Thyroid gland (tissue), 4 donors: ENCODE results near the gene SMCO3. TPM values are rescaled to one million over a fixed set of nuclear protein-coding genes. Genes with fewer than 3 reads are reported as not detected.

Experiments used
- DNase-seq, 2 donors: peaks; one replicate each; pipeline ENCODE4 v3.0.0-alpha.2; 2019
- H3K27ac ChIP-seq, 3 donors: fragments of 200-600 bp; sonication (generic); 1 replicate in 2 of 3; 2 replicates in 1 of 3; pipeline ENCODE4 v1.5.1; 2016 to 2019; ENCODE audit warnings: mild to moderate bottlenecking in 1 of 3, moderate library complexity in 1 of 3
- H3K27me3 ChIP-seq: fragments of 200-600 bp; sonication (generic); one replicate; pipeline ENCODE4 v1.5.1; 2019
- H3K36me3 ChIP-seq, 2 donors: fragments of 200-600 bp; sonication (generic); one replicate each; pipeline ENCODE4 v1.5.1; 2016 to 2019
- H3K4me1 ChIP-seq, 2 donors: fragments of 200-600 bp; sonication (generic); one replicate each; pipeline ENCODE4 v1.5.1; 2017 to 2019
- H3K4me3 ChIP-seq, 3 donors: fragments of 200-600 bp; sonication (generic); replicated peaks in 1 of 3; 1 replicate in 2 of 3; 2 replicates in 1 of 3; pipeline ENCODE4 v1.5.1; 2016; ENCODE audit warnings: mild to moderate bottlenecking in 1 of 3
- H3K9me3 ChIP-seq: fragments of 200-600 bp; sonication (generic); one replicate; pipeline ENCODE4 v1.5.1; 2017
- POLR2A ChIP-seq, 2 donors: fragments of 450-650 bp; IDR thresholded peaks; one replicate each; pipeline ENCODE4 v1.6.1; 2017; ENCODE audit warnings: antibody characterized with exemption in 2 of 2, mild to moderate bottlenecking in 2 of 2, moderate library complexity in 1 of 2
- WGBS, 2 donors: methylation state at CpG; one replicate each; pipeline ENCODE4 v1.1.5; 2017; 5-methylcytosine and 5-hydroxymethylcytosine counted together
- intact Hi-C: fragments of 100-400 bp; cut with DNase I; formaldehyde crosslinking; loops from one replicate; pipeline ENCODE4 v1.15.1; 2023
- total RNA-seq, 4 donors: library from RNA; depleted of rRNA; stranded (reverse); fragments of >200 nt; gene quantifications; one replicate each; pipeline ENCODE4 v1.2.3, GENCODE V29; 2016
- TF ChIP-seq, protein P1 (sequence below), 6 experiments: fragments of 200-600 bp in 3 of 6; fragments of 450-650 bp in 3 of 6; sonication (generic) in 3 of 6; IDR thresholded peaks; one replicate each; pipeline ENCODE4 v1.5.1; 2016 to 2019; ENCODE audit warnings: antibody characterized with exemption in 6 of 6, mild to moderate bottlenecking in 2 of 6, inconsistent platforms in 1 of 6, moderate library complexity in 1 of 6

The SMCO3 gene
- total RNA-seq, 4 donors from 2014 or later: 0.83 to 1.3 (median 0.89) TPM; not detected in 1

DNA sequence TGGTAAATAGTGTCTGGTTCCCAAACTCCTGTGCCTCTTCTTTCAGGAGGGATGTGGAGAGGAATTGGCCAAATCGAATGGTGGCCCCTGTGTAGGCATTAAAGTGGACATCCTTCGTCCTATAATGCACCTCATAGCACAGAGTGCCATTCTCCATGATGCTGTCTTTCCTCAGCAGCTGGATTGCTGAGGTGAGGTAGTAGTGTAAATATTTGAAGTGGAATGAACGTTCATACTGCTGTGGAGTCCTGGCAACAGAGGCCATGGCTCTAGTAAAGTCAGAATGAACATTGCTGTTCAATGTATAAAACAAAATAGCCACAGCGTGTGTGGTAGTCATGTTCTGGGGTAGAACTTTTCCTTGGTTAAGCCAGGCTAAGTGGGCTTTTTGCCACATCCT, 26.6 kb upstream of the SMCO3 start:
- no peak for DNase-seq
- no peaks in the 10 kb centered on the region for H3K9me3 ChIP-seq
- H3K27me3 ChIP-seq: no peaks in the 10 kb centered on the region
- H3K4me3 ChIP-seq: no peak overlapping the region
- TF ChIP-seq, protein P1, sequence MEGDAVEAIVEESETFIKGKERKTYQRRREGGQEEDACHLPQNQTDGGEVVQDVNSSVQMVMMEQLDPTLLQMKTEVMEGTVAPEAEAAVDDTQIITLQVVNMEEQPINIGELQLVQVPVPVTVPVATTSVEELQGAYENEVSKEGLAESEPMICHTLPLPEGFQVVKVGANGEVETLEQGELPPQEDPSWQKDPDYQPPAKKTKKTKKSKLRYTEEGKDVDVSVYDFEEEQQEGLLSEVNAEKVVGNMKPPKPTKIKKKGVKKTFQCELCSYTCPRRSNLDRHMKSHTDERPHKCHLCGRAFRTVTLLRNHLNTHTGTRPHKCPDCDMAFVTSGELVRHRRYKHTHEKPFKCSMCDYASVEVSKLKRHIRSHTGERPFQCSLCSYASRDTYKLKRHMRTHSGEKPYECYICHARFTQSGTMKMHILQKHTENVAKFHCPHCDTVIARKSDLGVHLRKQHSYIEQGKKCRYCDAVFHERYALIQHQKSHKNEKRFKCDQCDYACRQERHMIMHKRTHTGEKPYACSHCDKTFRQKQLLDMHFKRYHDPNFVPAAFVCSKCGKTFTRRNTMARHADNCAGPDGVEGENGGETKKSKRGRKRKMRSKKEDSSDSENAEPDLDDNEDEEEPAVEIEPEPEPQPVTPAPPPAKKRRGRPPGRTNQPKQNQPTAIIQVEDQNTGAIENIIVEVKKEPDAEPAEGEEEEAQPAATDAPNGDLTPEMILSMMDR (IDR thresholded peaks at IDR 0.05): no peak
- no peak for TF ChIP-seq POLR2A (IDR thresholded peaks at IDR 0.05)
- H3K4me1 ChIP-seq: peaks cover 20 to 30% of the 10 kb centered on the region in 2 donors
- peak overlapping the region; percentile 62 to 86 (median 85) for H3K27ac ChIP-seq
- 90 to 95% methylated on average over 4 of the region's 4 CpGs for WGBS, 2 donors
- intact Hi-C loops: no loop called here
- H3K36me3 ChIP-seq: no peaks in the 10 kb centered on the region

DNA sequence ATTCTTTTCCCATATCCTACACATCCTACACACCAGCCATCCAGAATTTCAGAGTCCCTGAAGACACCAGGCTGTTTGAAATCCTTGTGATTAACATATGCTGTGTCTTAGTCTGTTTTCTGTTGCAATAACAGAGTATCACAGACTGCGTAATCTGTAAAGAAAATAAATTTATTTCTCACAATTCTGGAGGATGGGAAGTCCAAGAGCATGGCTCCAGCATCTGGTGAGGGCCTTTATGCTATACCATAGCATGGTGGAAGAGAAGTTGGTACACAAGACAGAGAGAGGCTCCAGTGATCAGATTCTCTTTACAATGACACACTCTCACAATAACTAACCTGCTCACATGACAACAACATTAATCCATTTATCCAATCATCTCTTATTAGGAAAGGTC, 25.3 kb upstream of the SMCO3 start:
- Histone ChIP-seq H3K9me3 (no peaks in the 10 kb centered on the region), H3K4me3 (no peak overlapping the region), H3K27ac (no peak overlapping the region), H3K36me3 (no peaks in the 10 kb centered on the region), H3K27me3 (no peaks in the 10 kb centered on the region), H3K4me1 (peaks cover 20 to 27% of the 10 kb centered on the region in 2 donors)
- no peak for DNase-seq
- 97 to 100% methylated on average over 1 of the region's 1 CpG for WGBS, 2 donors
- intact Hi-C loops: no loop called here
- TF ChIP-seq, protein P1 (IDR thresholded peaks at IDR 0.05): no peak
- TF ChIP-seq POLR2A (IDR thresholded peaks at IDR 0.05): no peak

- TF ChIP-seq, protein P1 (IDR thresholded peaks at IDR 0.05): no peak
- TF ChIP-seq POLR2A (IDR thresholded peaks at IDR 0.05): no peak
- Histone ChIP-seq H3K36me3 (no peaks in the 10 kb centered on the region), H3K27me3 (no peaks in the 10 kb centered on the region), H3K4me1 (peaks cover 11 to 12% of the 10 kb centered on the region in 2 donors), H3K4me3 (no peak overlapping the region), H3K27ac (peak overlapping the region in 1 of 3 donors; percentile 25), H3K9me3 (no peaks in the 10 kb centered on the region)
- no peak for DNase-seq
- intact Hi-C loops: no loop called here
- WGBS, 2 donors: 81 to 90% methylated on average over 7 of the region's 7 CpGs
These were observed 22.6 kb upstream of the SMCO3 start for GRCh38 chr12:14836336-14837210.

DNA sequence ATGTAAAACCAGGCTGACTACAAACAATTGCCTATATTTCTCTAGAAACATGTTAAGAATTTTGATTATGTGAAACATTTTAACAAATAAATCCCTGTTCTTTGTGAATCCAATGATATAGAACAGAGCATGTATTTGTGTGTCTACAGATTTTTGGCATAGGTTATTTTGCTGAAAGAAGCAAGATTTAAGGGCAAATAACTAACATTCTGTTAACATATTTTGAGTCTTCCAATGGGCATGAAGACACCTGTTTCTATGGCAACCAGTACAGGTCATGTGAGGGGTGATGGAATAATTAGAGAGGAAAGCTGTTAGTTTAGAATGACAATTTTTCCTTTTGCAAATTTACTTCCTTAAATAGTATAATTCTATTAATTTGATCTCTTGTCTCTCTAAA, 20.5 kb upstream of the SMCO3 start:
- Histone ChIP-seq H3K9me3 (no peaks in the 10 kb centered on the region), H3K4me1 (no peaks in the 10 kb centered on the region), H3K27ac (no peak overlapping the region), H3K36me3 (no peaks in the 10 kb centered on the region), H3K27me3 (no peaks in the 10 kb centered on the region), H3K4me3 (no peak overlapping the region)
- intact Hi-C loops: no loop called here
- no peak for DNase-seq
- TF ChIP-seq, protein P1 (IDR thresholded peaks at IDR 0.05): no peak
- TF ChIP-seq POLR2A (IDR thresholded peaks at IDR 0.05): no peak

GRCh38 chr12:14833952-14834351, 20.0 kb upstream of the SMCO3 start:
- Histone ChIP-seq H3K36me3 (no peaks in the 10 kb centered on the region), H3K27ac (no peak overlapping the region), H3K27me3 (no peaks in the 10 kb centered on the region), H3K9me3 (no peaks in the 10 kb centered on the region), H3K4me3 (no peak overlapping the region), H3K4me1 (no peaks in the 10 kb centered on the region)
- TF ChIP-seq, protein P1 (IDR thresholded peaks at IDR 0.05): no peak
- TF ChIP-seq POLR2A (IDR thresholded peaks at IDR 0.05): no peak
- DNase-seq: no peak
- WGBS, 2 donors: 56 to 60% methylated on average over 1 of the region's 1 CpG
- intact Hi-C loops: no loop called here
